HG02884 (cell line): ENCODE measurements around the gene SPATA25.

Experiments used
- ATAC-seq: cut with Tn5 transposase; IDR thresholded peaks from one replicate; pipeline ENCODE4 v1.9.1; 2021; ENCODE audit warnings: mild to moderate bottlenecking, moderate library complexity; ENCODE audit not compliant: unreplicated experiment

The SPATA25 gene

GRCh38 chr20:45867136-45867818, 20.1 kb downstream of the SPATA25 start:
- no peak for ATAC-seq

- ATAC-seq, result no peak
These were observed 21.0 kb downstream of the SPATA25 start for GRCh38 chr20:45866454-45866853.

DNA sequence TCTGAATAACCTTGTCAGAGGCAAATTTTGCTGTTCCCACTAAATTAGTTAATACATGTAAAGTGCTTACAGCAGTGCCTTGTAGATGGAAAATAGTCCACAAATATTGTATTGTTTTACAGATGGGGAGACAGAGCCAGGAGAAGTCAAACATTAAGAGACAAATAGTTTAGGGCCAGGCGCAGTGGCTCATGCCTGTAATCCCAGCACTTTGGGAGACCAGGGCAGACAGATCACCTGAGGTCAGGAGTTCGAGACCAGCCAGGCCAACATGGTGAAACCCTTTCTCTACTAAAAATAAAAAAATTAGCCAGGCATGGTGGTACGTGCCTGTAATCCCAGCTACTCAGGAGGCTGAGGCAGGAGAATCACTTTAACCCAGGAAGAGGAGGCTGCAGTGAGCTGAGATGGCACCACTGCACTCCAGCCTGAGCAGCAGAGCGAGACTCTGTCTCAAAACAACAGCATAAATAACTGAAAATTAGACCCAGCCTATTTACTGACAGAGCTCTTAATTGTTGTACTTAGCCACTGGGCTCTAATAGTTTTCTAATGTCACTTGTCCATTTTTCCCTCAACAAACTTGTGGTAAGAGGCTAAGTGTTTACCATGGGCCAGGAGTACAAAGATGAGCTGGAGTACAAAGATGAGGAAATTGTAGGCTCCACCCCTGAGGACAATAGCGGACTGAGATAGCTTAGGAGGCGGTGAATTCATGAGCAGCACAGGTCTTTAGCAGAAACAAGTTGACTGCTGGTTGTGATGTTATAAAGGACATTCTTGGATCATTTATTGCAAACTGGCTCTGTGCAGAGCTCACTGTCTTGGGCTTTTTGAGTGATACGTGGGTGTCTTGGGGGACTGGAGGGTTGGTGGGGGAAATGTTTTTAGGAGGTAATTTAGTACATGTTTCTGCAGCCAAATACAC, 23.6 kb downstream of the SPATA25 start:
- ATAC-seq, result no peak

GRCh38 chr20:45861221-45862075, 26.0 kb downstream of the SPATA25 start:
- ATAC-seq, result no peak

DNA sequence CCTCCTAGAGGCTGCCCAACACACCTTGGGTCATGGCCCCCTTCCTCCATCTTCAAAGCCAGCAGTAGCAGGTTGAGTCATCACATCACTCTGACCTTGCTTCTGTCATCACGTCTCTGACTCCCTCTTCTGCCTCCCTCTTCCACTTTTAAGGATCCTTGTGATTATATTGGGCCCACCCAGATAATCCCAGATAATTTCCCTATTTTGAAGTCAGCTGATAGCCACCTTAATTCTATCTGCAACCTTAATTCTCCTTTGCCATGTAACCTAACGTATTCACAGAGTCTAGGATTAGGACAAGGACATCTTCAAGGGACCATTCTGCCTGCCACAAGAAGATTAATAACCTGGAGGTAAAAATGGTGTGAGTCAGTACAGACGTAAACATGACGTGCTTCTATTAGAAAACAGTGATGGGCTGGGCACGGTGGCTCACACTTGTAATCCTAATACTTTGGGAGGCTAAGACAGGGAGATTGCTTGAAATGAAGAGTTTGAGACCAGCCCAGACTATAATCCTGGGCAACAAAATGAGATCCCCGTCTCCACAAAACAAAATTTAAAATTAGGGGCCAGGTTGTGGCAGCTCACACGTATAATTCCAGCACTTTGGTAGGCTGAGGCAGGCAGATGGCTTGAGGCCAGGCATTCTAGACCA, 26.7 kb downstream of the SPATA25 start:
- ATAC-seq, result no peak

DNA sequence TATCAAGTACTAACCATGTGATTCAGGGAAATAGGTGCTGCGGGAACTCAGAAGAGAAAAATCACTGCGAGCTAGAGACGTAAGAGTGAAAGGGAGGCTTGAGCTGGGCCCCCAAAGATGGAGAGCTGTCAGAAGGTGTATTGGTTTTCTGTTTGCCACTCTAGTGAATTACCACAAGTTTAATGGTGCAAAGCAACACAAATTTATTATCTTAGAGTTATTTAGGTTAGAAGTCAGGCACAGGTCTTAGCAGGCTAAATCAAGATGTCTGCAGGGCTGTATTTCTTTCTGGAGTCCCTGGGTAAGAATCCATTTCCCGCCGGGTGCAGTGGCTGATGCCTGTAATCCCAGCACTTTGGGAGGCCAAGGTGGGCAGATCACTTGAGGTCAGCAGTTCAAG, 27.5 kb downstream of the SPATA25 start:
- ATAC-seq, result no peak

DNA sequence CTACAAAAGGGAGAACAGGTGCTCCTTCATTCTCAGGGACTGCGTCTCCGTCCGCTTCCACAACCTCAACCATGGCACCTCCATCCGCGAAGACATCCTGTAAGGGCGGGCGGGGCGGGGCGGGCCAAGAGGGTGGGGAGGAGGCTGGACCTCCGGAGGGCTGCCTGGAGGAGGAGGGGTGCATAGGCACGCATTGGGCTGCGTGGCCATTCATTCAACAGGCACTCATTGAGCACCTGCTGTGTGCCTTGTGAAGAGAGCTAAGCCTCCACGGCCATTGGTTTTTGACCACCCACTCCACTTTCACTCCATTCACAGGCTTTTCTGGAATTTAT, 29.6 kb downstream of the SPATA25 start:
- peak; percentile 24 for ATAC-seq

GRCh38 chr20:45857114-45857881, 30.1 kb downstream of the SPATA25 start, which contains the start of the genes ACOT8 and ZSWIM3:
ACOT8 (minus strand) TSS chr20:45857392; CDS start chr20:45857315, 77 bp downstream.
ZSWIM3 (plus strand) TSS chr20:45857614; CDS start chr20:45857826, 212 bp downstream.
- peak; percentile 95 for ATAC-seq

- no peak for ATAC-seq
These were observed 33.9 kb downstream of the SPATA25 start for GRCh38 chr20:45853484-45853883.

DNA sequence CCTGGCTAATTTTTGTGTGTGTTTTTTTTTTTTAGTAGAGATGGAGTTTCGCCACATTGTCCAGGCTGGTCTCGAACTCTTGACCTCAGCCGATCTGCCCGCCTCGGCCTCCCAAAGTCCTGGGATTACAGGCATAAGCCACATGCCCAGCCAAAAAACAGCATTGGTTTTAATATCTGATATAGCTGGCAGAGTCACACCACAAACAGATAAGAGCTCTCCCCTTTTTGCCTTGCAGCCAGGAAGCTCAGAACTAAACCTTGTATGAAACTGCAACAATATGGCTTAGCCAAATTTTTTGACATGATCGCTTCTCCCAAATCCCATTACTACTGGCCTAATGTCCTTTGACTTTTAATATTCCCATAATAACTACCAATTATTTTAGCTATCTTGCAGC, 35.1 kb downstream of the SPATA25 start:
- ATAC-seq, result no peak

GRCh38 chr20:45851501-45851900, 35.9 kb downstream of the SPATA25 start:
- ATAC-seq, result no peak

DNA sequence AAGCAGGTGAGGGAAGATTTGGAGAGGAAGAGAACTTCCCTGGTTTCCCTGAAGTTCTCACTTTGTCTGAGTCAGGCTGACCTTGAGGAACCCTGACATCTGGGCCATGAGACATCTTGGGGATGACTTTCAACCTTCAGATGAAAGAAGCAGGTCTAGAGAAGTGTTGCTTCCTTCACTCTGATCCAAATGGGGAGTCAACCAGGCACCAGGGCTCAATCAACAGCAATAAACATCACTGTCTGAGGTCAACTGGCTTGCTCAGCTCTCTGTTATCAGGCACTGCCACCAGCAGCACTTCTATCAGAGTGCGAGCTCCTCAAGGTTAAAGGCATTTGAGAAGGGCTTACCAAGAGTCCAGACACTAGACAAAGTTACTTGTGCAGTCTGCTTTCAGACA, 36.5 kb downstream of the SPATA25 start:
- ATAC-seq, result no peak

DNA sequence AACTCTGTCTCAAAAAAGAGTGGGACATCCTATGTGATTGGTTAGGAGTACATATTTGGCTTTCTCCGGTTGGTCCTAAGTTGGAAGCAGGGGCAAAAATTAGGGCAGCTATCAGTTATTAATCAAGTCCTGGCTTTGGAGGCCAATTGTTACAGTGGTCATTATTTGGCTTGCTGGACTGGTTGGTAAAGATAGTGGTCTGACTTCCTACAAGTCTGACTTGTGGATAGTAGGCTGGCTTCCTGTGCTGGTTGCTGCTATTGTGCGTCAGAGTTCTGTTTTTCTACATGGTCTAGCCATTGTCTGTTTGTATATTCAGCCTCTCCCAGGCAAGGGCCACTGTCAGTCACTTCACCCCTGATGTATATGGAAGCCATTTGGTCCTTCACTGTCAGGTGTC, 37.2 kb downstream of the SPATA25 start:
- no peak for ATAC-seq

GRCh38 chr20:45848969-45849582, 38.3 kb downstream of the SPATA25 start:
- no peak for ATAC-seq

DNA sequence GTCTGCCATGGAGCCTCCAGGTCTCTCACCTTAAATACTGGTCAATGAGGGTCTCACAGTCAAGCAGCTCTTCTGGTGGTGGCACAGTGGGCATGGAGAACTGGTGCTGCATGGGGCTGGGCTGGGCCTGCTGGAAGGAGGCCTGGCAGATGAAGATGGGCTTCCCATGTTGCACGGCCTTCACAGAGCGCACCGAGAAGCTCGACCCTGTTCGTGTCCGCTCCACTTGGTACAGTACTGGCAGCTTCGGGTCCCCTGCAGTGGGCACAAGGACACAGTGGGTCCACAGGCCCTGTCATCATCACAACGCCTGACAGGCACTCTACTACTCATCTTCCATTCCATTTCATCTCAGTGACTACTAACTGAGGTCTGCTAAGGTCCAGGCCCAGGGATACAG, 39.0 kb downstream of the SPATA25 start:
- no peak for ATAC-seq

- ATAC-seq, result no peak
These were observed 42.0 kb downstream of the SPATA25 start for GRCh38 chr20:45845452-45845851.

DNA sequence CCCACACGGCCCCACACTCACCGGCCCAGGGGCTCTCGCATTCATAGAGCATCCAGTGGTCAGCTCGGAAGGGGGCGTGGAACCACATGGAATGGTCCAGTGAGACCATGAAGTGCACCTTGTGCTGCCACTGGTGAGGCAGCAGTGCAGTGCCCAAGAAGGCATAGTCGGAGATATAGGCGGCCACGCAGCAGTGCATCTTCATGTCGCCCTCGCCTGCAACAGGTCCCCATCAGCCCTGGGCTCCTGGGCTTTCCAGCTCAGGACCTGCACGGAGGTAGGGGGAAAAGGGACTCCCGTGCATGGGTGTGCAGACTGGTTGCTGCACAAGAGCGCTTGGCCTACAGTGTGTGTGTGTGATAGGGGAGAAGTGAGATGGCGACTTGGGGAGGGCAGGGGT, 43.9 kb downstream of the SPATA25 start:
- no peak for ATAC-seq

- ATAC-seq, result no peak
These were observed 45.1 kb downstream of the SPATA25 start for GRCh38 chr20:45842169-45842812.
